ENCODE data around the gene SUCNR1. TPM values are rescaled to one million over a fixed set of nuclear protein-coding genes. Genes with fewer than 3 reads are reported as not detected.

Gene SUCNR1
- total RNA-seq, 1 experiment from 2014 or later, result not detected

- no peak for DNase-seq (ENCODE audit: low read depth)
Measured at GRCh38 chr3:151933234-151933853, 59.9 kb downstream of the SUCNR1 start.

Other genes starting within 250 kb of the SUCNR1 start
- gene AADACL2, start 139.7 kb upstream of the SUCNR1 start, total RNA-seq (2014; rRNA removed; shearing (Covaris generic)), result not detected in 2 replicates
- gene AADAC, start 59.5 kb upstream of the SUCNR1 start, total RNA-seq (2014; rRNA removed; shearing (Covaris generic)), result not detected in 2 replicates